GM12873 (cell line): Measurements from ENCODE around the gene ITGA8.

ENCODE experiments used
- CTCF ChIP-seq: IDR thresholded peaks from 2 replicates; pipeline ENCODE4 v1.5.1; 2012; ENCODE audit warnings: low read depth, mild to moderate bottlenecking, moderate library complexity, low read length, control low read depth; ENCODE audit not compliant: insufficient read depth; ENCODE audit errors: missing control alignments

The ITGA8 gene

GRCh38 chr10:15730341-15730740 lies 10.6 kb upstream of the ITGA8 start:
- no peak for TF ChIP-seq CTCF

- no peak for TF ChIP-seq CTCF
Measured at GRCh38 chr10:15729890-15730289, 10.2 kb upstream of the ITGA8 start.

DNA sequence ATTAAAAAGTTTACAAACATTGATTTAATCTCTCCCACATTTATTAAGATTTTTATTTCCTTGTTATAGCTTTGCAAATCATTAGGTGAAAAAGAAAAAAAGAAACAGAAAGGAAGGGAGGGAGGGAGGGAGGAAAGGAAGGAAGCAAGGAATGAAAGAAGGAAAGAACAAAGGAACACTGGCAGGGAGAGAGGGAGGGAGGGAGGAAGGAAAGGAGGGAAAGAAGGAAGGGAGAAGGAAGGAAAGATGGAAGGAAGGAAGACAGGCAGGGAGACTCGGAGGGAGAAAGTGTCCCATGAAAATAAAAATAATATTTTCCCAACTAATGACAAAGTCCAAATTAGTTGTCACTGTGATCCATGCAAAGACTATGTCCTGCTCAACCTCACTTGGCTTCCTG lies 6.3 kb upstream of the ITGA8 start:
- TF ChIP-seq CTCF = no peak

- peak; percentile 50 for TF ChIP-seq CTCF
Measured at GRCh38 chr10:15725603-15726002, 5.9 kb upstream of the ITGA8 start.

- no peak for TF ChIP-seq CTCF
Measured at GRCh38 chr10:15724683-15725082, 5.0 kb upstream of the ITGA8 start.

DNA sequence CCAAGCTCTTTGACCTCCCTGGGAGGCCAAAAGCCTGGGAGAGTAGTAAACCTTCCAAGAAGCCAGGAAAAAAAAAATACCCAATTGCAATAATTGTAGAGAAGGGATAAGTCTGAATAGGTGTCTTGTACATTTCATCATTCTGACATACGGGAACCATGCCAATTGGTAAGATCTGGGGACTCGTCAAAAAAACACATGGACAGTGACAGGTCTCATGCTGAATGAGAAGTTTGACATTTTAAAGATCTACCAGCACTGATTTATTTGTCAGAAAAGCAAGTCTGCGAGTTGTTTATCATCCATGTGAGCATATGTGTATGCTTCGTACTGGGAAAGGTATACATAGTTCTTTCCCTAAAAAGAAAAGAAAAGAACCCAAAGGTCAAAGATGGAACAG lies 4.1 kb upstream of the ITGA8 start:
- no peak for TF ChIP-seq CTCF

GRCh38 chr10:15720635-15721287 lies 1.0 kb upstream of the ITGA8 start:
- TF ChIP-seq CTCF = no peak
